ENCODE results near the gene U2SURP.

DNA sequence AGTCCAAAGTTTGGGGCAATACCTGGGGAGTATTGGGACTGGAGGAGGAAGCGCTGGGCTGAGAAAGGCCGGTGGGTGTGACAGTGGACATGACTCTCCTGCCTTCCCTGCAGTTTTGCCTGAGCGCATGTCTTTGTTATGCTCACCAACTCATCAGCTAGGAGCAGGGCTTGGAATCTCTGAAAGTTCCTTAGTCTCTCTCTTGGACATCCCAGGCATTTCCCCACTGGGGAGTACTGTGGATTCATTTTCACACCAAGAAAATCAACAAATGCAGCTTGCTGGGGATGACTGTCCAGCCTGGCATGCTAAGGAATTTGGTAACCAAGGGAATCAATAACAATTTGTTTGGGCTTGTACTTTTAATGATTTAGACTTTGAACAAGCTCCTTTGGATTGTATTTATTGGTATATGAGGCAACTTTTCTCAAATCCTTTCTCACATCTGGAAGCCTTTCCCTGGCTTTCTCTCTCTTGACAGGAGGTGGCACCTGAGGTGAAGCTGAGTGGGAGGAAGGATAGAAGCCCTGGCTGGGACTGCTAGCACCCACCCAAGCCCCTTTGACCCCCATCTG, 69.7 kb downstream of the U2SURP start:
- TF ChIP-seq, protein P1, sequence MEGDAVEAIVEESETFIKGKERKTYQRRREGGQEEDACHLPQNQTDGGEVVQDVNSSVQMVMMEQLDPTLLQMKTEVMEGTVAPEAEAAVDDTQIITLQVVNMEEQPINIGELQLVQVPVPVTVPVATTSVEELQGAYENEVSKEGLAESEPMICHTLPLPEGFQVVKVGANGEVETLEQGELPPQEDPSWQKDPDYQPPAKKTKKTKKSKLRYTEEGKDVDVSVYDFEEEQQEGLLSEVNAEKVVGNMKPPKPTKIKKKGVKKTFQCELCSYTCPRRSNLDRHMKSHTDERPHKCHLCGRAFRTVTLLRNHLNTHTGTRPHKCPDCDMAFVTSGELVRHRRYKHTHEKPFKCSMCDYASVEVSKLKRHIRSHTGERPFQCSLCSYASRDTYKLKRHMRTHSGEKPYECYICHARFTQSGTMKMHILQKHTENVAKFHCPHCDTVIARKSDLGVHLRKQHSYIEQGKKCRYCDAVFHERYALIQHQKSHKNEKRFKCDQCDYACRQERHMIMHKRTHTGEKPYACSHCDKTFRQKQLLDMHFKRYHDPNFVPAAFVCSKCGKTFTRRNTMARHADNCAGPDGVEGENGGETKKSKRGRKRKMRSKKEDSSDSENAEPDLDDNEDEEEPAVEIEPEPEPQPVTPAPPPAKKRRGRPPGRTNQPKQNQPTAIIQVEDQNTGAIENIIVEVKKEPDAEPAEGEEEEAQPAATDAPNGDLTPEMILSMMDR (IDR thresholded peaks at IDR 0.05): no peak
- TF ChIP-seq POLR2A (IDR thresholded peaks at IDR 0.05): no peak
